Caco-2 (cell line): ENCODE measurements around the gene PTBP2. TPM values are rescaled to one million over a fixed set of nuclear protein-coding genes. Genes with fewer than 3 reads are reported as not detected.

Experiments used
- BruUV-seq: library from RNA; stranded (reverse); fragments of 400-500 nt; replicated peaks from 2 replicates; lab custom pipeline; 2021; lab: Mats Ljungman, UMichigan
- CTCF ChIA-PET: fragments of 300-600 bp; sonication (Branson Sonifier 250); formaldehyde crosslinking; loops from one replicate; lab custom pipeline; 2022; ENCODE audit warnings: antibody characterized with exemption; lab: Charles Lee
- POLR2A ChIA-PET: fragments of 300-600 bp; sonication (Branson Sonifier 250); formaldehyde crosslinking; loops from one replicate; lab custom pipeline; 2022; ENCODE audit warnings: antibody characterized with exemption; lab: Charles Lee
- DNase-seq, 2 experiments: peaks; one replicate each; pipeline versions ENCODE4 v3.0.0 to v3.0.0-alpha.2; 2020 to 2022
- H3K27me3 ChIP-seq: replicated peaks from 2 replicates; pipeline ENCODE4 v1.6.0; 2011; ENCODE audit warnings: low read length; ENCODE audit not compliant: control insufficient read depth, insufficient read depth
- H3K36me3 ChIP-seq: 2 replicates; pipeline ENCODE4 v1.5.1; 2011; ENCODE audit warnings: low read length; ENCODE audit not compliant: control insufficient read depth, insufficient read depth
- H3K4me1 ChIP-seq: fragments of 250-450 bp; sonication (Bioruptor Pico); 2 replicates; pipeline ENCODE4 v1.5.1; 2020; ENCODE audit warnings: mild to moderate bottlenecking
- H3K4me3 ChIP-seq: 2 replicates; pipeline ENCODE4 v1.5.1; 2011; ENCODE audit warnings: low read depth, mild to moderate bottlenecking, control low read depth, low read length
- H3K9me3 ChIP-seq: fragments of 250-450 bp; sonication (Bioruptor Pico); 2 replicates; pipeline ENCODE4 v1.5.1; 2020; ENCODE audit warnings: mild to moderate bottlenecking, moderate library complexity
- H3K27ac Mint-ChIP-seq: one replicate; pipeline ENCODE4 v1.8.0; 2022; ENCODE audit warnings: mixed read lengths; ENCODE audit not compliant: unreplicated experiment
- H3K27me3 Mint-ChIP-seq: one replicate; pipeline ENCODE4 v1.8.0; 2022; ENCODE audit warnings: mixed read lengths; ENCODE audit not compliant: insufficient read depth, unreplicated experiment
- H3K36me3 Mint-ChIP-seq: one replicate; pipeline ENCODE4 v1.8.0; 2022; ENCODE audit warnings: mild to moderate bottlenecking, mixed read lengths; ENCODE audit not compliant: insufficient read depth, unreplicated experiment
- H3K4me1 Mint-ChIP-seq: one replicate; pipeline ENCODE4 v1.8.0; 2022; ENCODE audit warnings: low read depth, mixed read lengths; ENCODE audit not compliant: unreplicated experiment
- H3K4me3 Mint-ChIP-seq: one replicate; pipeline ENCODE4 v1.8.0; 2022; ENCODE audit warnings: mild to moderate bottlenecking, moderate library complexity, mixed read lengths; ENCODE audit not compliant: unreplicated experiment
- H3K9me3 Mint-ChIP-seq: one replicate; pipeline ENCODE4 v1.8.0; 2022; ENCODE audit warnings: mixed read lengths; ENCODE audit not compliant: unreplicated experiment
- intact Hi-C: fragments of 100-400 bp; cut with micrococcal nuclease; formaldehyde crosslinking; loops from one replicate; pipeline ENCODE4 v1.10.0; 2022; ENCODE audit not compliant: unreplicated experiment
- total RNA-seq: library from RNA; stranded (reverse); gene quantifications from 2 replicates; pipeline ENCODE4 v1.2.3, GENCODE V29; 2022
- TF ChIP-seq, protein P1 (sequence below), 2 experiments: fragments of 200-600 bp in 1 of 2; IDR thresholded peaks; 1 replicate in 1 of 2; 2 replicates in 1 of 2; pipeline versions ENCODE4 v1.5.1 to v1.8.0; 2011 to 2022; ENCODE audit warnings: antibody characterized with exemption in 1 of 2, control low read depth in 1 of 2, inconsistent platforms in 1 of 2, low read depth in 1 of 2, low read length in 1 of 2, mild to moderate bottlenecking in 1 of 2, moderate library complexity in 1 of 2; ENCODE audit not compliant: insufficient read depth in 1 of 2, severe bottlenecking in 1 of 2, unreplicated experiment in 1 of 2

PTBP2 gene
- total RNA-seq, 1 experiment from 2014 or later, result 11.3 TPM

DNA sequence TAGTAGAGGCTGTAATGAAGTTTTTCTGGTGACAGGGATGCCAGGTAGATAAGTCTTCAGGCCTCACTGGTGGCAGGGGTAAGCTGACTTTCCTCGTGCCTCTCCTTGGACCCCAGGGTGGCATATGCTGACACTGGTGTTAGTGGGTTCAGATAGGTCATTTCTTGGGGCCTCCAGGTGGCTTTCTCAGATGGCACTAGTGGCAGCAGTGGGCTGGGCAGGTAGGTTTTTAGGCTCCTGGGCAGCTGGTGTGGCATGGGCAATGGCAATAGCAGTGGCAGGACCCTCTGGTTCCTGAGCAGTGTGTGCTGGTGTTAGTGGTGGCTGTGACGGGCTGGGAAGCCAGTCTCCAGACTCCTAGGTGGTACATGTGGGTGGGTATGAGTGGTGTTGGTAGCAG lies 140.3 kb downstream of the PTBP2 start:
- Histone ChIP-seq H3K36me3 (no peaks in the 10 kb centered on the region), H3K4me3 (no peak overlapping the region), H3K9me3 (no peaks in the 10 kb centered on the region), H3K27me3 (no peaks in the 10 kb centered on the region), H3K4me1 (no peaks in the 10 kb centered on the region)
- intact Hi-C loops, result no loop called here
- CTCF ChIA-PET, result no interaction called here
- POLR2A ChIA-PET, result no interaction called here
- H3K36me3 Mint-ChIP-seq, result no peaks in the 10 kb centered on the region
- H3K4me1 Mint-ChIP-seq, result no peaks in the 10 kb centered on the region
- TF ChIP-seq, protein P1, sequence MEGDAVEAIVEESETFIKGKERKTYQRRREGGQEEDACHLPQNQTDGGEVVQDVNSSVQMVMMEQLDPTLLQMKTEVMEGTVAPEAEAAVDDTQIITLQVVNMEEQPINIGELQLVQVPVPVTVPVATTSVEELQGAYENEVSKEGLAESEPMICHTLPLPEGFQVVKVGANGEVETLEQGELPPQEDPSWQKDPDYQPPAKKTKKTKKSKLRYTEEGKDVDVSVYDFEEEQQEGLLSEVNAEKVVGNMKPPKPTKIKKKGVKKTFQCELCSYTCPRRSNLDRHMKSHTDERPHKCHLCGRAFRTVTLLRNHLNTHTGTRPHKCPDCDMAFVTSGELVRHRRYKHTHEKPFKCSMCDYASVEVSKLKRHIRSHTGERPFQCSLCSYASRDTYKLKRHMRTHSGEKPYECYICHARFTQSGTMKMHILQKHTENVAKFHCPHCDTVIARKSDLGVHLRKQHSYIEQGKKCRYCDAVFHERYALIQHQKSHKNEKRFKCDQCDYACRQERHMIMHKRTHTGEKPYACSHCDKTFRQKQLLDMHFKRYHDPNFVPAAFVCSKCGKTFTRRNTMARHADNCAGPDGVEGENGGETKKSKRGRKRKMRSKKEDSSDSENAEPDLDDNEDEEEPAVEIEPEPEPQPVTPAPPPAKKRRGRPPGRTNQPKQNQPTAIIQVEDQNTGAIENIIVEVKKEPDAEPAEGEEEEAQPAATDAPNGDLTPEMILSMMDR (IDR thresholded peaks at IDR 0.05; ENCODE audit: insufficient read depth in 1 of 2, low read depth in 1 of 2, low read length in 1 of 2, severe bottlenecking in 1 of 2, unreplicated experiment in 1 of 2), result no peak
- H3K27me3 Mint-ChIP-seq, result no peaks in the 10 kb centered on the region
- no TSS peak for BruUV-seq
- no peak overlapping the region for H3K27ac Mint-ChIP-seq
- no peak overlapping the region for H3K4me3 Mint-ChIP-seq
- no peak for DNase-seq
- H3K9me3 Mint-ChIP-seq, result peaks cover 14% of the 10 kb centered on the region

DNA sequence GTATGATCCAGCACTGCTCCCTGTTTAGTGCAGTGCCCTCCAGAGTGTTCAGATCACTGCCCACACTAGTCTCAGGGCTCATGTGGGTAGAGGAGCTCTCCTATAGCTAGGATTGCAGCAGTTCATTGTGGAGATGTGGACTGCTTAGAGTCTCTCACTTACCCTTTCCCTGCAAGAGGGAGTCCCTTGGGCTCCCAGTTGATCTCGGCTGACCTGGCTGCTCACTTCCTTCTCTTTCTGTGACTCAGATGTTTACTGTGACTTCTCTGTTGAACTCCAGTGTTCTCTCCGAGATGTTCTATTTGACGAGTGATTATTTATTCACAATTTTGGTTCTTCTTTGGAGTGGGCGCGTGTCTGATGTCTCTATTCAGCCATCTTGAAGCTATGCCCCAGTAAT lies 141.9 kb downstream of the PTBP2 start:
- no peaks in the 10 kb centered on the region for H3K4me1 Mint-ChIP-seq
- BruUV-seq, result no TSS peak
- no peak overlapping the region for H3K4me3 Mint-ChIP-seq
- TF ChIP-seq, protein P1 (IDR thresholded peaks at IDR 0.05; ENCODE audit: insufficient read depth in 1 of 2, low read depth in 1 of 2, low read length in 1 of 2, severe bottlenecking in 1 of 2, unreplicated experiment in 1 of 2), result no peak
- H3K4me3 ChIP-seq, result no peak overlapping the region
- no peaks in the 10 kb centered on the region for H3K9me3 ChIP-seq
- intact Hi-C loops, result no loop called here
- H3K27ac Mint-ChIP-seq, result no peak overlapping the region
- no peaks in the 10 kb centered on the region for H3K27me3 ChIP-seq
- CTCF ChIA-PET, result no interaction called here
- no peaks in the 10 kb centered on the region for H3K27me3 Mint-ChIP-seq
- POLR2A ChIA-PET, result no interaction called here
- peaks cover 14% of the 10 kb centered on the region for H3K9me3 Mint-ChIP-seq
- H3K36me3 Mint-ChIP-seq, result no peaks in the 10 kb centered on the region
- no peaks in the 10 kb centered on the region for H3K4me1 ChIP-seq
- DNase-seq, result no peak
- H3K36me3 ChIP-seq, result no peaks in the 10 kb centered on the region
